ENCODE data around the gene TCF7L2.
A peak's percentile ranks its signal among the peaks of the same experiment; 100 is the strongest.

The TCF7L2 gene

DNA sequence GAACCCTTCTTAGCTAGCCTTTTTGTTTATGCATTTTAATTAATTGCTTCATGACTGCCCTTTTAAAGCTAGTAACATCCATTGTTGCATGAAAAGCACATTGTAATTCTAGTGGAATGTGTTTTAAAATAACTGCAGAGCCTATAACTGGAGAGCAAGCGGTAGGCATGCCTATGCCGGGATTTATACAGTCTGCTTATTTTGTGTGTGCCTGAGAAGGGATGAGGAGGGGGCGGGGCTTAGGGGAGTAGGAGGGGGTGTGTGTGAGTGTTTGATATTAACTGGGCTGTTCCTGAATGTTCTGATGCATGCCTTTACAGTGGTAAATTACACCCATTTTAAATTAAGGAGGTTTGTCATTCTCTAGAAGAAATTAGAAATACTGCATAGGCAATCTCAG, 208.1 kb downstream of the TCF7L2 start:
- no peak for DNase-seq

DNA sequence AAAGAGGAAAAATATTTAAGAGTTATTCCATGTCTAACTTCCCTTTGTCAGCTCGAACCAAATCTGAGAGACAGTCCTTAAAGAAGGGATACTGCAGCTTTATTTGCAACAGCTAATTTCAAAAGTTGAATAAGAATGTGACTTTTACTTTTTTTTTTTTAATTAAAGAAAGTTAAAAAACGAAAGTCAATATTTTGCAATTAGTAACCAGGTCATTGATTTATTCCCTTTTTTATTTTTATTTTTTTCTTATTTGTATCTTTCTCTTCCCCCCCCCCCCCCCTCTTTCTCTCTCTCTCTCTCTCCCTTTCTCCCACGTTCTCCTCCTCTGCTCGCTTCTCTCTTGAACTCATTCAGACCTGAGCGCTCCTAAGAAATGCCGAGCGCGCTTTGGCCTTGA, 209.5 kb downstream of the TCF7L2 start:
- DNase-seq: no peak

DNA sequence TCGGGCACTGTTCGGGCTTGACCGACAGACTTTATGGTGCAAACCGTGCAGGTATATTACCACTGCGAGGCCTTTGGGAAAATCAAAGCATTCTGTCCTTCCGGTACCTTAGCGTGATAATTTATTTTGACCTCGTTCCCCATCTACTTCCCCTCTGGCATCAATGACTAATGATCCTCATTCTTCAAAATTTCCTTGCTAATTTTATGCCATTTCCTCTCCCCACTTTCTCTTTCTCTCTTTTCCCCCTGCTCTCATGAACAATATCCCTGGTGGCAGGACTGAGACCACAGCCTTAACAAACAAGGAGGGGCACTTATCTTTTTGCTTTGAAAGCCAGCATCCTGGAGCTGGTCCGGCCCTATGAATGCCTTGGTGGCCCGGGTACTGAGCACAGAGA, 210.6 kb downstream of the TCF7L2 start:
- no peak for DNase-seq

DNA sequence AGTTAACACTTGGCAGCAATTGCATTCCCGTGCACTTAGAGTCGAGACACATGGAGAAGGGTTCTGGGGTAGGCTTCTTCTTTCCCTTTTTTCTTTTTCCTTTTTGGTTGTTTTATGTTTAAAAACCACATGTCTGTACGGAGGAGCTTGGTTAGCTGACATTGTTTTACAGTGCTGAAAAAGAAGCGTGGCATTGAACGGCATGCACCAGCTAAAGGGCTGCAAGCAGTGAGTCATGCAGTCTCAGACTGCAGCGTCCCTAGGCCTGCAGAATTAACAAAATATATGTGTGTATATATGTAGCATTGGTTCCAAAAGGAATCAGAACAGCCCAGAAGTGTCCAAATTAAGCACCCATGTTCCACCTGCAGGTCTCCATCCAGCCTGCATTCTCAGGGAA, 211.0 kb downstream of the TCF7L2 start:
- no peak for DNase-seq

DNA sequence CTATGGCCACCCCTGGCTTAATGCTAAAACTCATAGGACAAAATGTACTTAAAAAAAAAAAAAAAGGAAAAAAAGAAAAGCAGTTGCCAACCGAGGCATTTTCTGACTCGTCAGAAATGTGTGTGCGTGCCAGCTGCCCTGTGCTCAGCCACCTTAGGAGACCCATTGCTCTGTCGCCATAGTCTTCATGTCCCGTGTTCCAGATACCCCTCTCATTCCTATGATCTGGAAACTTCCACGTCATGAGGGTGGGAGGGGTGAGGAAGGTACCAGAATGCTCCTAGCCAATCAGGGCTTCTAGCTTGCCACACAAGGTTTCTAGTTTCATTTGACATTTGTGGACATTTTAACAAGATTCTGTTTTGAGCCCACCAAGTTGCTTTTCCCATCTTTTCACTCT, 212.9 kb downstream of the TCF7L2 start:
- no peak for DNase-seq

DNA sequence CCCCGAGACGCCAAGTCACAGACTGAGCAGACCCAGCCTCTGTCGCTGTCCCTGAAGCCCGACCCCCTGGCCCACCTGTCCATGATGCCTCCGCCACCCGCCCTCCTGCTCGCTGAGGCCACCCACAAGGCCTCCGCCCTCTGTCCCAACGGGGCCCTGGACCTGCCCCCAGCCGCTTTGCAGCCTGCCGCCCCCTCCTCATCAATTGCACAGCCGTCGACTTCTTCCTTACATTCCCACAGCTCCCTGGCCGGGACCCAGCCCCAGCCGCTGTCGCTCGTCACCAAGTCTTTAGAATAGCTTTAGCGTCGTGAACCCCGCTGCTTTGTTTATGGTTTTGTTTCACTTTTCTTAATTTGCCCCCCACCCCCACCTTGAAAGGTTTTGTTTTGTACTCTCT, 215.6 kb downstream of the TCF7L2 start:
- no peak for DNase-seq

DNA sequence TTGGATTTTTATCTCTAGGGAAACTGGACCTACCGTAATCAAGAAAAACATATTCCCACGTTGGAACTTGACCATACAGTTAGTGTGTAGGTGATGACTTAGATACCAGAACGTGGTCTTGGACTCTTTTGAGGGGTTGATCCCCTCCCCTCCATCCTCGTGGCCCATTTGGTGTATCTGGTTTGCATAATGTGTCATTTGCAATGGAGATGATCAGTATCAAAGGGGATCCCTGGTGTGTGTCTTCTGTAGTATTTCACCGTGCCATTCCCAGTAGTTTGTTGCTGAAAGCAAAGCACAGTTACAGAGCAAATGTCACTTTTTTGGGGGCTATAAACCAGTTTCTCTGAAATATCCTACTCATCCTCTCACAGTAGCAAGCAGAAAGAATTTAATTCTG, 217.7 kb downstream of the TCF7L2 start:
- no peak for DNase-seq

DNA sequence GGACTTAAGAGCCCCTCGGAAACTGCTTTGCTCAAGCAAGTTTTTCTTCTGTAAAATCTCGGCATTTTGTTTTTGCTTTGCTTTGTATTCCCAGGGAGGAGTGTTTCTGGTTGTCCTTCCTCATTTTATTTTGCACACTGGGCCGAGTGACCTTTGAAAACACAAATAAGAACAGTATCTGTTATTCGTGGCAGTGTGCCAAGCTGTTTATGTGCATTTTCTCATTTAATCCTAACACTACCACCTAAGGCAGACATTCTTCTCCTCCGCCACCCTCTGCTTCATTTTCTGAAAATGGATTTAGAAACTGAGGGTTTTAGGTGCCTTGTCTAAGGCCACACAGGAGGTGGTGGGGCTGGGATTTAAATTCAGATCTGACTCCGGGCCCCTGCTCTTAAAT, 218.5 kb downstream of the TCF7L2 start:
- DNase-seq: no peak

DNA sequence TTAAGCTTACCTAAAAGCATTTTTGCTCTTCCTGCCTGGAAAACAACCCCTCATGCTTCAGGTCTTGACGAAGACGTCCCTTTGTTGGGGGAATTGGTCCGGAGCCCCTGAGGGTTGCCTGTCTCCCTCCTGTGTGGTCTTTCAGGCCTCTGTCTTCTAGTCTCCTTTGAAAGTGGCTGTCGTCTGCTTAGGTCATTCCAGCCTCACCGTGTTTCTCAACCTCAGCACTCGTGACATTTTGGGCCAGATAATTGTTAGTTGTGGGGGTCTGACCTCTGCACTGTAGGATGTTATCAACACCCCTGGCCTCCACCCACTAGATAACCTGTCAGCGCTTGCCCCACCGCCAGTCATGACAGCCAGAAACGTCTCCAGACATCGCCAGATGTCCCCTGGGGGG, 219.1 kb downstream of the TCF7L2 start:
- DNase-seq: no peak

DNA sequence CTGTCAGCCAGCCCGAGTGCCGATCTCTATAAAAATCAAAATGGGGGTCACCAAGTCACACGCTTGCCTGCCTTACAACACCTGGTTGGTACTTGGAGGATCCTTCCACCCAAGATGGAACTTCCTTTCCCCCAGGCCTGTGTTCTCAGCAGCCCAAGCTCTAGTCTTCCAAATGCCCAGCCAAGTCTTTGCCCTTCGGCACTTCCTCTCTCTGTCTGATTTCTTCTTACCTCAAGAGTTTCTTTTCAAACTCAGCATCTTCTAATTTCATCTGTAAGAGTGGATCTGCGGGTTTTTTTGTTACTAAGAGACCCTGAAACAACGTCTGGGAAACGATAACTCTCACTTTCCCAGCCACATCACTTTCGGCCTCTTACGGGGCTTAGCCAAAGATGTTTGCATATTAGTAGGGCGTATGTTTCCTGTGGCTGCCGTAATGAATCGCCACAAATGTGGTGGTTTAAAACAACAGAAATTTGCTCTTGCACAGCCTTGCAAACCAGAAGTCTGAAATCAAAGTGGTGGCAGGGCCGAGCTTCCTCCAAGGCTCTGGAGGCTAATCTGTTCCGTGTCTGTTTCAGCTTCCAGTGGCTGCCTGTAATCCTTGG, 219.9 kb downstream of the TCF7L2 start:
- peak; percentile 16 for DNase-seq

DNA sequence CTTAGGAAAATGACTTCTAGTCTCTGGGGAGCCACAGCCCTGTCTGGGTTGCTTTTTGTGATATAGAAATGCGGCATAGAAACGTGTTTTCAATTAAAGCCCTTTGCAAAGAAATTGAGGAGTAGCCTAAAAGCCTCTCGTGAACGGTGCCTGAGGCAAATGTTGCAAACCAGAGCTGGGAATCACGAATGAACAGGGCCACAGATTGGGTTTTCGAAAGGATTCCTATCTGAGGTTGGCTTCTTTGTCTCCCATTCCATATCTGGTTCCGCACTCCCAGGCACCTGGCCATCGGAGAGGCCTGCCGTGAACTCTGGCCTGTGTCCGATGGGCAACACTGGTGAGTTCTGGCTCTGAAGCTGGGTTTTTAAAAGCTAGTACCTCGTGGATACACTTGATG, 221.6 kb downstream of the TCF7L2 start:
- DNase-seq: no peak

DNA sequence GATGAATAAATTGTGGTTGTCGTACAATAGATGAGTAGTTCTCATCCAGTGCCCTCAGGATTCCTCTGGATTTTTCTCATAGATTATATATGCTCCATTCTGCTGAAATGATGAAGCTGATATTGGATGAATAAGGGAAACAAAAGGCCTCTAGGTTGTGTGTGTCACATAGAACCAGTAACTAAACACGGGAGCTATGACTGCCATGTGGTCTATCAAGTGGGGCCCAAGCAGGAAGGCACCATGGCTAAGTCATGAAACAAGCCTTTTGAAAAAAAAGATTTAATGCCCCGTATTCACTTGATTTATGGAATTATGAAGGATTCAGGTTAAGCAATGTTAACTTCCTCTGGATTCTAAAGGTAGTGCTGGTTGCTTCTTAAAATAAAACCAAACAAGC, 225.1 kb downstream of the TCF7L2 start:
- DNase-seq: no peak

DNA sequence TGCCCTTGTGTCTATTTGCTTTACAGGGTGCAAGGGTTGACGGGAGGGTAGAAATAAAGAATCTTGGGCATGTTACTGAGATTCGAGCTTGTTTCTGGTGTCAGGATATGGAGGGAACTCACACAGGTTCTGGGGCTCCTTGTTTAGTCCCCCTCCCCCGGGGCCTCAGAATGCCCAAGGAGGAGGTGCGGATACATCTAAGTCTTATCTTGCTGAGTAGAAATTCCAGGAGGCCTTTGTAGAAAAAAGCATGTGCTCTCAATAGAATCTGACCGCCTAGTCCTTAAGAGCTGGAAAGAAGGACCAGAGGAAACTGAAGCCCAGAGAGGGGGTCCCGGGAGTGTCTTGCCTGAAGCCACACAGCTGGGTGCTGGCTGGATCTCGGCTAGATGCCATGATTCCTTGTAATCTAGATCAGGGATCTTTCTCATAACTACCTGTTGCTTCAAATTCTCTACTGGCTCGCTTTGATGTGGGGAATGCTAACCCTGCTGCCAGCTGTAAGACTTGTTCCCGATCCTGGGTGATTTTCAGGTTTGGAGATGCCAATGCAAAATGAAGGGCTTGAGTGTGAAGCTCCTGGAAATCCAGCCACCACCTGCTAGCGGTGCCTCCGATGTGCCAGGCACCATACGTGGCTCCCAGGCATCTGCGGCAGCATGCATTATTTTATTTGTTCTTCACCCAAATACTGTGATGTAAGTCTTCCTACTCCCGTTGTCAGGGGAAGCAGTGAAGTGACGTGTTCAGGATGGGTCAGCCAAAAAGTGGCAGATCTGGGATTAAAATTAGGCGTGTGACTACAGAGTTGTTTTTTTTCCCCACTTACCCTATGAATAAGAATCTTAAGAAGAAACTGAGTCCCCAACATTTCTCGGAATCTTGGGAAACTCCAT, 226.0 kb downstream of the TCF7L2 start:
- DNase-seq: no peak

DNA sequence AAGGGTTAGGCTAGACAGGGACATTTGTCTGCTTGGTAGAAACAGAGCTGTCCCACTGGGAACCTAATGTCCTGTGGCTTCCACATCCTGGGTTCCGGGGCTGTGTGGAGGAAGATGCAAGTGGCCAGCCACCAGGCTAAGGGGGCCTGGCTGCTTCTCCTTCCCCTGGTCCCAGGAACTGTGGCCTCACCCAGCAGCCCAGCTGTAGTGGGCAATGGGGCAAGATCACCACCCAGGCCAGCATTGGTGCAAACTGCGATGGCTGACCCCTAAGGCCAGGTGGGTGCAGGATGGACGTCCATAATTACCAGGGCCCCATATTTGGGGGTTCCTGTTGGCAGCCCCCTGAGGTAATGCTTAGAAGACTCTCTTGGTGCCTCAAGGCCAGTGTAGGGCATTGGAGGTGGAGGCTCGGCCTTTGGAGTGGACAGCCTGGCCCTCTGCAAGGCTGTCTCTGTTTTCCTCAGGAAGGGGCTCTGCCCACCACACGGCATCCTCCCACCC, 226.7 kb downstream of the TCF7L2 start:
- no peak for DNase-seq

DNA sequence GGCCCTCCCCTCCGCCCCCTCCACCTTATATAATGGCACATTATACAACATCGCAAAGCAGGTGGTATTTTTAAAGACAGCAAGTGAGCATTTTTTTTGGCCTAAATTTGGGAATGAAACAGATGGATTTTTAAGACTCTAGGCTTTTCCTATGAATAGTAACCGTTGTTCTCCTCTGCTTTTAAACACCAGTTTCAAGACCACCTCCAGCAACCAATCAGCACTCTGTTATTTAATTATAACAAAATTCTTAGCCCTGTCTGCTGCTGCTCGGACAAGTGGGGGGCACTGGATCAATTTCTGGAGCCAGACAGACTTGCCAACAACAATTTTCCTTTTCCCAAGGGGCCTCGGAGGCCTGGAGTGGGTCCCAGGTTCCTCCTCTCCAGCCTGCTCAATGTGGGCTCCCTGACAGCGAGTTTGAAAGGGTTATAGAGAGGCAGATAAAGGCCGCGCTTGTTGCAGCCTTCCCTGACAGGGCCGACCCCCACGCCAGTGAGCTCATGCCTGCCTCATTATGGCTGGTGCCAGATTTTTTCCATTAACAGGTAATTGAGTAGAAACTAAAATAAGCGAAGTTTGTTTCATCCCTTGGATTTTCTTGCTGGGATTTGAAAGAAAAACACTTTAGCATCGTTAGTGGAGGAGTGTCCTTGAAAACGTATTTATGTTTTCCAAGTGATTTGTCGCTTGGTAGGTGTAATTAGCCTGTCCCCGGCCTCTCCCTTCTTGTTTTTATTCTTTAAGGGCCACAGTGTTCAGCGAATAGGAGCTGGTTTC, 227.3 kb downstream of the TCF7L2 start:
- no peak for DNase-seq

DNA sequence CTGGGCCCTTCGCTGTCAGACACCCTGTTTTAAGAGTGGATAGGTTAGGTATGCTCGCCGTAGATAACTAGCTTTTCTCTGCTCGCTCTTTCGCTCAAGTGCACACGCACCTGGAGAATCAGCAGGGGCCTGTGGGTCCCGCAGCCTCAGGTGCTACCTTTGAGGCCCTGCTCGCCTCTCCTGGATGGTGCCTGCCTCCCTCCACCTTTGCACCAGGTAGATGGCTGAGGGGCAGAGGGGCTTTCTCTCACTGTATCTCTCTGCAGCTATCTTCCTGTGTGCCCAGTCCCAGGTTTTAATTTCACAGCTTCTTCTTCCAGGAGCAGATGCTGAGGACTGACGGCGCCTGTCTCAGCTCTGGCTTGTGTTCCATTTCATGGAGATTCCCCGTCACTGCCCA, 227.9 kb downstream of the TCF7L2 start:
- DNase-seq: no peak

DNA sequence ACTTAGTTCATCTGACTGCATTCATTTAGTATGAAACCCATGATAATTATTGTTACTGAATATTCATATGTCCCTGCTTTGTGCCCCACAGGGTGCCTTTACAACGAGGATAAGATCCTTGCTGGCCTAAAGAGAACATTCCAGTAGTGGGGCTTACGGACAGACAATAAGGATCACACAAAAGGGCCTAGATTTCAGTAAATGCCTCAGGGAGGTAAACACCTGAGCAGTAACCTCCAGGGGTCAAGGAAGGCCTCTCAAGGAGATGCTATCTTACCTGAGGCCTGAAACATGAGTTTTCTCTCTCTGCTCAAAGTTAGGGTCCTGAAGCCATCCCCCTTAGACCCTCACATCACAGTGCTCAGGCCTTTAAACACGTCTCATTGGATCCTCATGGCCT, 228.7 kb downstream of the TCF7L2 start:
- DNase-seq: no peak

DNA sequence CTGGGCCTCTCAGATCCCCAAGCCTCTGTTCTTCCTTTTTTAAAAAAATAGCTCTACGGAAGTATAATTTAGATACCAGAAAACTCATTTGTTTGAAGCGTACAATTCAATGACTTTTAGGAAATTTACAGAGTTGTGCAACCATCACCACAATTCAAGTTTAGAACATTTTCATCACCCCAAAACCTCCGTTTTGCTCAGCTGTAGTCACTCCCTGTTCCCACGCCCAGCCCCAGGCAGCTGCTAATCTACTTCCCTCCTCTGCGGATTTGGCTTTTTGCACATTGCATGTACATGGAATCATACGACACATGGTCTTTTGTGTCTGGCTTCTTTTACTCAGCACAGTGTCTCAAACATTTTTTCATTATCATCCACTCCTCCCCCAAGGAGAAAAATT, 229.2 kb downstream of the TCF7L2 start:
- peak; percentile 34 for DNase-seq

DNA sequence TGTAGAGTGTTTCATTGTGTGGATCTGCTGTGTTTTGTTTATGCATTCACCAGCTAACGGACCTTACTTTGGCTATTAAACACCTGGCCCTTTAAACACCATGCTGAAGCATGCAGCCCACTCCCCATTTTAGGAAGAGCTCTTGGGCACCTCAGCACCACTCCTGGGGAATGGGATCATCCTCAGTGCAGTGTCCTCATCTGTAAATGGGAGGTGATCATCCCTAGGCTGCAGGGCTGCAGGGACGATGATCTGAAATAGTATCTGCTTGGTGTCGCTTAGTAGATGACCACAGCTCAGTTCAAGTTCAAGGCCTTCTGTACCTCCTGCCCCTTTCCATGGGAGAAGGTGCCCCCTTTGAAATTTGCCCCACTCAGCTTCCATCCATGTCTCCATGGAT, 229.9 kb downstream of the TCF7L2 start:
- no peak for DNase-seq

DNA sequence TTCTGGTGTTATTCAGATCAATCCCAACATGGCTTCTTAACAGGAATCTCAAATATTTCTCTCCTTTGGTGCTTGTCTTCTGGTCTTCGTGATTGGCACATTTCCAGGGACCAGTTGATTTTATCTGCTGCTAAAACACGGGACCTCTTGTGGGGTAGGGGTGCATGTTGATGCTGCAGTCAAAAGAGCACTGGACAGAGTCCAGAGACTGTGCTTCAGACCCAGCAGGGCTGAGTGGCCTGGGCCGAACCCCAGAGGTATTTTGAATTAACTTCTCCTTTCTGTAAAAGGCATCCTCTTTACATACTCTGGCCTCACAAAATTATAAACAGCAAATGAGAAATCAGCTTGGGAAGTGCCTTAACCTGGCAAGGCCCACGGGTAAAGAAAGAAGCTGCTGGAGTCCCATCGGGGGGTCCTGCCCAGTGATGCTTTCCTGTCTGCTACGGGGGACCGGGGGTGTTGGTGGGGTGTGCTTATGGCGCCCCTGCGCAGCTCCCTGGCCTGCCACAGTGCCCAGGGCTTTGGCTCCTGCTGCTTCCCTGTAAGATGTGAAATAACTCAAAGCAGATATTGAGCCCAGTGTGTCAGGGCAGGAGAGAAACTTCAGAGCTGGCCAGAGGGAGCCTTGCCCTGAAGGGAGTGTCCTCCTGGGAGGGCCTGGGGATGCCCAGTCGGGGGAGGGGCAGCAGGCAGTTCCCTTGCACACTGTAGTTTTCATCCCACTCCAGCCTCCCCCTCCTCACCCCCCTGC, 230.5 kb downstream of the TCF7L2 start:
- DNase-seq: peak; percentile 4

DNA sequence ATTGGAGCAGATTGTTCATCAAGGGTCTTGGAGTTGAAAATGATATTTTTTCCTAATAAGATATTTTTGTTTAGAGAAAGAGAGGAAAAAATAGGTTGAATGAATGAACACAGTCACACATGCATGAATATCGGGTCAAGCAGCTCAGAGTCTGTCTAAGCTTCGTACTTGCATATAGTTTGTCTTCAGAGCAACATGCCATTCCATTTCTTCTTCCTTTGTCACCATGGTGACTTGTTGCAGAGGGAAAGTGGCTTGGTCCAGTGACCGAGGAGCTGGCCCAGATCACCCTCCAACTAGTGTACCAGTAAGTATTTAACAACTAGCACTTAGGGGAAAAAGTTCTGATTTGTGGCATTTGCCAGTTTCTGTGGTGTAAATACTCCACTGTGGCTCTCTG, 232.1 kb downstream of the TCF7L2 start:
- DNase-seq: no peak

DNA sequence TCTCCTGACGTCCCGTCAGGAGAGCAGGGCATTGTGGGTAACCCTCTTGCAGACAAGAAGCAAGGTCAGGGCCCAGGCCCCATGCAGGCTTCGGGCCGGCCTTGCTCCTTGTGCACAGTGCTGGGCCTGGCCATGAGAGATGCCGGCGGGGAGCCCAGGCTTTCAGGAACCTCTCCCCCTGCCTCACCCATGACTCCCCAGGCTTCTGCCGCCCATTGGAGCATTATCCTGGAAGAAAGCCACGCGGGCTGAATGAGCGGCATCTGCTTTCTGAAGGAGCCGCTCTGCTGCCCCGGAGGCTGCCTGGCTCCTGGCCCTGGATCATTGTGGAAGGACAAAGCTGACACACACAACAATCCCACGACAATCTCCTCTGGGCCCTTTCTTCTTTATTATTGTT, 233.5 kb downstream of the TCF7L2 start:
- no peak for DNase-seq

All from CD4-positive, alpha-beta T cell treated with Interleukin-21 for 1 hour (primary cell).